Endodermal cell (in vitro differentiated cells): Measurements from ENCODE around the gene TRPC6. TPM values are rescaled to one million over a fixed set of nuclear protein-coding genes. Genes with fewer than 3 reads are reported as not detected.

ENCODE experiments used
- DNase-seq: peaks from one replicate; pipeline ENCODE4 v3.0.0-alpha.2; 2017
- H3K27ac ChIP-seq: 2 replicates; pipeline ENCODE4 v1.5.1; 2013; ENCODE audit warnings: mild to moderate bottlenecking, low read depth, low read length, moderate library complexity
- H3K27me3 ChIP-seq: 2 replicates; pipeline ENCODE4 v1.6.1; 2013; ENCODE audit warnings: mild to moderate bottlenecking, low read length, moderate library complexity; ENCODE audit not compliant: insufficient read depth, control insufficient read depth, poor library complexity, severe bottlenecking
- H3K36me3 ChIP-seq: 2 replicates; pipeline ENCODE4 v1.7.0; 2013; ENCODE audit warnings: mild to moderate bottlenecking, low read length, moderate library complexity; ENCODE audit not compliant: control insufficient read depth, insufficient read depth
- H3K4me1 ChIP-seq: one replicate; pipeline ENCODE4 v1.7.0; 2013; ENCODE audit warnings: low read length; ENCODE audit not compliant: control insufficient read depth, insufficient read depth
- H3K4me3 ChIP-seq: 2 replicates; pipeline ENCODE4 v1.5.1; 2013; ENCODE audit warnings: mild to moderate bottlenecking, low read length, moderate library complexity
- H3K9ac ChIP-seq: 2 replicates; pipeline ENCODE4 v1.6.1; 2013; ENCODE audit warnings: mild to moderate bottlenecking, low read length, moderate library complexity; ENCODE audit not compliant: poor library complexity, severe bottlenecking; ENCODE audit errors: extremely low read depth
- H3K9me3 ChIP-seq: 2 replicates; pipeline ENCODE4 v1.6.1; 2013; ENCODE audit warnings: mild to moderate bottlenecking, low read length, moderate library complexity; ENCODE audit not compliant: control insufficient read depth
- H3K27ac Mint-ChIP-seq: 2 replicates; pipeline ENCODE4 v1.8.0; 2020; ENCODE audit warnings: mixed read lengths
- H3K27me3 Mint-ChIP-seq: 2 replicates; pipeline ENCODE4 v1.8.0; 2021; ENCODE audit warnings: mild to moderate bottlenecking, mixed read lengths; ENCODE audit not compliant: insufficient read depth
- H3K36me3 Mint-ChIP-seq: 2 replicates; pipeline ENCODE4 v1.8.0; 2020; ENCODE audit warnings: low read depth, mixed read lengths
- H3K4me1 Mint-ChIP-seq: 2 replicates; pipeline ENCODE4 v1.8.0; 2020; ENCODE audit warnings: mixed read lengths
- H3K4me3 Mint-ChIP-seq: 2 replicates; pipeline ENCODE4 v1.8.0; 2020; ENCODE audit warnings: mild to moderate bottlenecking, moderate library complexity, mixed read lengths
- H3K9me3 Mint-ChIP-seq: 2 replicates; pipeline ENCODE4 v1.8.0; 2020; ENCODE audit warnings: mild to moderate bottlenecking, mixed read lengths
- WGBS, 2 experiments: methylation state at CpG; one replicate each; pipeline versions ENCODE4 v1.1.5 to v1.1.7; 2013; ENCODE audit warnings: missing lambda C conversion rate in 2 of 2, mixed read lengths in 1 of 2; ENCODE audit not compliant: insufficient coverage in 1 of 2, insufficient read length in 1 of 2; 5-methylcytosine and 5-hydroxymethylcytosine counted together
- total RNA-seq, 2 donors: library from RNA; stranded (reverse); fragmentation: NEBNext Ultra II Directional in 1 of 2; extraction: Animal tissue kit (Norgen Biotek cat#: 25700) in 1 of 2; gene quantifications; 2 replicates in 1 of 2; 3 replicates in 1 of 2; pipeline ENCODE4 v1.2.1, GENCODE V29; 2021
- TF ChIP-seq, protein P1 (sequence below): fragments of 200-600 bp; sonication (generic); conservative IDR thresholded peaks from 2 replicates; pipeline ENCODE4 v1.5.0; 2021; ENCODE audit warnings: antibody characterized with exemption, mild to moderate bottlenecking

The TRPC6 gene
- total RNA-seq, 2 donors from 2014 or later, result 1.2 to 5.1 TPM

DNA sequence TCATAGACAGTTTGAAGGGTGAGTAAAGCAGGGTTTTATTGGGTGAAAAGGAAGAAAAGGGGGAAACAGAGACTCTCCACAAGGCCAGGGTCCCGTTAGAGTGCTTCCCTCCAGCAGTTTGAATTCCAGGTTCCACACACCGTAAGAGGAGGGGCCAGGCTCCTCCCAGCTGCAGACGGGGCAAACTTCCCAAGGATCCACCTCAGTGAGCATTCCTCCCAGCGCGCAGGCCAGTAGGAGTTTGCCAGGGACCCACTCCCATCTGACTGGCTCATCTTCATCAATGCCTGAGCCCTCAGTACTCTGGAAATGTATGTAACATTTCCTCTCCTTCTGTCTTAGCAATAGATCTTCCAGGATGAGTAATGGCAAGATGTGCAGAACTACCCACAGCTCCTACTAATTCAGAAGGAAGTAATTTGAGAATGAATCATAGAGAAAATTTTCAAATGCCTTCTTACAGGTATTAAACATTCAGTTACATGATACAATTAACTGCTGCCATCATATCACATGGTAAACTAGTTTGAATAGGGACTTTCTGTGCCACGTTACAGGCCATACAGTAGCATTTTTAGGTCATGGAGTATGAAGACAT lies 34.0 kb upstream of the TRPC6 start:
- Mint-ChIP-seq H3K27me3 (no peaks in the 10 kb centered on the region), H3K27ac (no peak overlapping the region), H3K4me3 (no peak overlapping the region), H3K9me3 (no peaks in the 10 kb centered on the region), H3K36me3 (no peaks in the 10 kb centered on the region), H3K4me1 (peaks cover 8% of the 10 kb centered on the region)
- H3K9ac ChIP-seq, result no peak overlapping the region
- H3K9me3 ChIP-seq, result no peaks in the 10 kb centered on the region
- H3K4me3 ChIP-seq, result no peak overlapping the region
- no peaks in the 10 kb centered on the region for H3K27me3 ChIP-seq
- WGBS, 2 experiments, result 63 to 74% methylated on average over 4 to 6 of the region's 6 CpGs
- TF ChIP-seq, protein P1, sequence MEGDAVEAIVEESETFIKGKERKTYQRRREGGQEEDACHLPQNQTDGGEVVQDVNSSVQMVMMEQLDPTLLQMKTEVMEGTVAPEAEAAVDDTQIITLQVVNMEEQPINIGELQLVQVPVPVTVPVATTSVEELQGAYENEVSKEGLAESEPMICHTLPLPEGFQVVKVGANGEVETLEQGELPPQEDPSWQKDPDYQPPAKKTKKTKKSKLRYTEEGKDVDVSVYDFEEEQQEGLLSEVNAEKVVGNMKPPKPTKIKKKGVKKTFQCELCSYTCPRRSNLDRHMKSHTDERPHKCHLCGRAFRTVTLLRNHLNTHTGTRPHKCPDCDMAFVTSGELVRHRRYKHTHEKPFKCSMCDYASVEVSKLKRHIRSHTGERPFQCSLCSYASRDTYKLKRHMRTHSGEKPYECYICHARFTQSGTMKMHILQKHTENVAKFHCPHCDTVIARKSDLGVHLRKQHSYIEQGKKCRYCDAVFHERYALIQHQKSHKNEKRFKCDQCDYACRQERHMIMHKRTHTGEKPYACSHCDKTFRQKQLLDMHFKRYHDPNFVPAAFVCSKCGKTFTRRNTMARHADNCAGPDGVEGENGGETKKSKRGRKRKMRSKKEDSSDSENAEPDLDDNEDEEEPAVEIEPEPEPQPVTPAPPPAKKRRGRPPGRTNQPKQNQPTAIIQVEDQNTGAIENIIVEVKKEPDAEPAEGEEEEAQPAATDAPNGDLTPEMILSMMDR, result no peak
- no peak overlapping the region for H3K27ac ChIP-seq
- no peaks in the 10 kb centered on the region for H3K36me3 ChIP-seq
- DNase-seq, result peak; percentile 77
- no peaks in the 10 kb centered on the region for H3K4me1 ChIP-seq

DNA sequence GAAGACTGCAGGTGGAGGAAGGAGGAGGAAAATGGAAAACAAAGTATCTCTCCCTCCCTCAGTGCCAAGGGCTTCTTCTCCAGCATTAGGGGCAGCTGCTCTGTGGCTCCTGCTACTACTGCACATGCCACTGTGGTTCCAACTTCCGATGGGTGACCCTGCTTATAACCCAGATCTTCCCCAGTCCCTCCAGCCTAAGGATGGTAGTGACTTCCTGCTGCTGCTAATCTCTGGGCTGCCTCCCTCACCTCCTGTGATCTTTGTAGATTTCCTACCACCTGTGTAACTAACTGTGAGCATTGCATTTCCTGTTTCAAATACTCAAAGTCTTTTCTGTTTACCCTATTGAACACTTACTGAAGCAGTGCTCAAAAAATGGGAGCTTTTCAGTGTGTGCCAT lies 28.7 kb upstream of the TRPC6 start:
- H3K9me3 ChIP-seq, result no peaks in the 10 kb centered on the region
- DNase-seq, result no peak
- Mint-ChIP-seq H3K4me3 (no peak overlapping the region), H3K4me1 (peaks cover 15% of the 10 kb centered on the region), H3K27me3 (no peaks in the 10 kb centered on the region), H3K27ac (peak overlapping the region; percentile 61), H3K36me3 (no peaks in the 10 kb centered on the region), H3K9me3 (no peaks in the 10 kb centered on the region)
- no peaks in the 10 kb centered on the region for H3K27me3 ChIP-seq
- no peaks in the 10 kb centered on the region for H3K36me3 ChIP-seq
- no peak overlapping the region for H3K27ac ChIP-seq
- no peak overlapping the region for H3K4me3 ChIP-seq
- H3K9ac ChIP-seq, result no peak overlapping the region
- 80 to 82% methylated on average over 1 of the region's 1 CpG for WGBS, 2 experiments
- H3K4me1 ChIP-seq, result peaks cover 3% of the 10 kb centered on the region
- TF ChIP-seq, protein P1, result no peak

DNA sequence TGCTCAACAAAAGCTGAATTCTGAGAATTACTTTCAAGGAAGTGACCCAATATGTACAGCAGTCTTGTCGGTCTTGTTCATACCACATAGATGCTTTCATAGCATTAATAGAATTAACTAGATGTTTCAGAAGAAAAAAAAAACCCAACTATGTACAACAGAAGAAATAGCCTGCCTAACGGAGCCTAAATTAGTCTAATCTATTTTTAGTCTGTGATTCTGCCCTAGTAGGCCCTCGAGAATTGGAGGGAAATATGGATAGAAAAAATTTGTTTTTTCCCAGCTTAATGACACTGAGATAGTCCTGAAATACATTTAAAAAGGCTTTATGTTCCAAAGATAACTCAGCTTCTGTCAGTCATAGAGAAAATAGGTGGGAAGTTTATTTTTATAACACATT lies 17.1 kb upstream of the TRPC6 start:
- H3K27ac Mint-ChIP-seq, result no peak overlapping the region
- no peaks in the 10 kb centered on the region for H3K9me3 Mint-ChIP-seq
- no peaks in the 10 kb centered on the region for H3K36me3 Mint-ChIP-seq
- no peaks in the 10 kb centered on the region for H3K4me1 ChIP-seq
- H3K4me3 ChIP-seq, result no peak overlapping the region
- H3K9ac ChIP-seq, result no peak overlapping the region
- TF ChIP-seq, protein P1, result no peak
- no peaks in the 10 kb centered on the region for H3K27me3 ChIP-seq
- no peak overlapping the region for H3K4me3 Mint-ChIP-seq
- H3K9me3 ChIP-seq, result no peaks in the 10 kb centered on the region
- no peaks in the 10 kb centered on the region for H3K36me3 ChIP-seq
- H3K27ac ChIP-seq, result no peak overlapping the region
- H3K4me1 Mint-ChIP-seq, result no peaks in the 10 kb centered on the region
- 92% methylated on average over 3 of the region's 3 CpGs; no CpG with 5 or more reads in 1 of the 2 experiments for WGBS, 2 experiments
- no peaks in the 10 kb centered on the region for H3K27me3 Mint-ChIP-seq
- no peak for DNase-seq
